Testis (tissue), 2 donors: ENCODE data around the gene TTC22.

ENCODE experiments used
- POLR2A ChIP-seq: fragments of 450-650 bp; IDR thresholded peaks from one replicate; pipeline ENCODE4 v1.6.1; 2017; ENCODE audit warnings: antibody characterized with exemption, mild to moderate bottlenecking, moderate library complexity
- TF ChIP-seq, protein P1 (sequence below), 3 experiments: fragments of 450-650 bp in 2 of 3; fragments of 200-600 bp in 1 of 3; sonication (generic) in 1 of 3; IDR thresholded peaks; one replicate each; pipeline ENCODE4 v1.5.1; 2016 to 2019; ENCODE audit warnings: antibody characterized with exemption in 3 of 3, mild to moderate bottlenecking in 2 of 3, moderate library complexity in 1 of 3

DNA sequence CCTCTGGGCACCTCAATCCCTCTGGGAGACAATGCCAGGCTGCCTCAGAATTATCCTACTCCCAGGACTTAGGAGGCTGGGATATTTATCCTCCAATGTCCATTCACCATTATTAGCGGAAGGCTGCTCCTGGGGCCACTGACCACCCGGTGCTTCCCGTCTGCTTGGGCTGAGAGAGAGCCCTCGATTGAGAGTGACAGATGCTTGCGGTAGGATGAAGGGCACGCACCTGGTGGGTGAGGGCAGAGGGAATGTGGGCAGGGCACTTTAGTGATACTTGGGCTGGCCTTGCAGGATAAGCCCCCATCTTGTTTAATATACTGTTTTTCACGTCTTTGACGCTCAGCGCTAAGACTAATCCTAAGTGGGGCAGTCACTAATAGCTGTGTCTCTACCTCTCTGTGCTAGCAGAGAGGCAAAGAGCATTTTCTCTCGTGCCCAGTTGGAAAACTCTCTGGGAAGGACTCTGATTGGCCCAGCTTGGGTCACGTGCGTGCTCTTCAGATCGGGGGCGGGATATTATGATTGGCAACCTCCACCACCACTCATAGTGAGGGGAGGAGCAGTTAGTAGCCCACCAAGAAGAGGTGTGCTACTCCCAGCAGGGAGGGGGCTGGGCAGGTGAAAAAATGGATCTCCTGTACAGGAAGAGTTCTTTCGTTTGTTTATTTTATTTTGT lies 26.2 kb downstream of the TTC22 start:
- TF ChIP-seq, protein P1, sequence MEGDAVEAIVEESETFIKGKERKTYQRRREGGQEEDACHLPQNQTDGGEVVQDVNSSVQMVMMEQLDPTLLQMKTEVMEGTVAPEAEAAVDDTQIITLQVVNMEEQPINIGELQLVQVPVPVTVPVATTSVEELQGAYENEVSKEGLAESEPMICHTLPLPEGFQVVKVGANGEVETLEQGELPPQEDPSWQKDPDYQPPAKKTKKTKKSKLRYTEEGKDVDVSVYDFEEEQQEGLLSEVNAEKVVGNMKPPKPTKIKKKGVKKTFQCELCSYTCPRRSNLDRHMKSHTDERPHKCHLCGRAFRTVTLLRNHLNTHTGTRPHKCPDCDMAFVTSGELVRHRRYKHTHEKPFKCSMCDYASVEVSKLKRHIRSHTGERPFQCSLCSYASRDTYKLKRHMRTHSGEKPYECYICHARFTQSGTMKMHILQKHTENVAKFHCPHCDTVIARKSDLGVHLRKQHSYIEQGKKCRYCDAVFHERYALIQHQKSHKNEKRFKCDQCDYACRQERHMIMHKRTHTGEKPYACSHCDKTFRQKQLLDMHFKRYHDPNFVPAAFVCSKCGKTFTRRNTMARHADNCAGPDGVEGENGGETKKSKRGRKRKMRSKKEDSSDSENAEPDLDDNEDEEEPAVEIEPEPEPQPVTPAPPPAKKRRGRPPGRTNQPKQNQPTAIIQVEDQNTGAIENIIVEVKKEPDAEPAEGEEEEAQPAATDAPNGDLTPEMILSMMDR (IDR thresholded peaks at IDR 0.05): no peak
- TF ChIP-seq POLR2A: no peak
